ENCODE measurements around the gene TMEM106B.

Gene TMEM106B

GRCh38 chr7:12228024-12228423, 16.9 kb downstream of the TMEM106B start:
- DNase-seq, result no peak

- DNase-seq, result no peak
Observed at GRCh38 chr7:12229046-12229445, 18.0 kb downstream of the TMEM106B start.

GRCh38 chr7:12231097-12231496, 20.0 kb downstream of the TMEM106B start:
- no peak for DNase-seq

- DNase-seq, result no peak
Observed at GRCh38 chr7:12233175-12233574, 22.1 kb downstream of the TMEM106B start.

- DNase-seq, result no peak
Observed at GRCh38 chr7:12234334-12234865, 23.3 kb downstream of the TMEM106B start.

GRCh38 chr7:12235970-12236369, 24.9 kb downstream of the TMEM106B start:
- DNase-seq, result no peak

- DNase-seq, result no peak
Observed at GRCh38 chr7:12237007-12237406, 25.9 kb downstream of the TMEM106B start.

GRCh38 chr7:12239806-12240205, 28.7 kb downstream of the TMEM106B start:
- DNase-seq, result no peak

- peak; percentile 51 to 66 for DNase-seq
Observed at GRCh38 chr7:12244129-12244528, 33.0 kb downstream of the TMEM106B start.

GRCh38 chr7:12244694-12245093, 33.6 kb downstream of the TMEM106B start:
- no peak for DNase-seq

GRCh38 chr7:12249706-12250105, 38.6 kb downstream of the TMEM106B start:
- DNase-seq, result peak; percentile 13 to 22

- no peak for DNase-seq
Observed at GRCh38 chr7:12250232-12250631, 39.1 kb downstream of the TMEM106B start.

- DNase-seq, result no peak
Observed at GRCh38 chr7:12256090-12256489, 45.0 kb downstream of the TMEM106B start.

- no peak for DNase-seq
Observed at GRCh38 chr7:12257582-12257981, 46.5 kb downstream of the TMEM106B start.

- DNase-seq, result no peak
Observed at GRCh38 chr7:12258074-12258473, 47.0 kb downstream of the TMEM106B start.

- DNase-seq, result no peak
Observed at GRCh38 chr7:12267542-12267941, 56.4 kb downstream of the TMEM106B start.

- DNase-seq, result no peak
Observed at GRCh38 chr7:12269100-12269895, 58.2 kb downstream of the TMEM106B start.

GRCh38 chr7:12281038-12281437, 69.9 kb downstream of the TMEM106B start:
- no peak for DNase-seq

- DNase-seq, result no peak
Observed at GRCh38 chr7:12287901-12288300, 76.8 kb downstream of the TMEM106B start.

- DNase-seq, result no peak
Observed at GRCh38 chr7:12289996-12290395, 78.9 kb downstream of the TMEM106B start.

- DNase-seq, result no peak
Observed at GRCh38 chr7:12290761-12291160, 79.7 kb downstream of the TMEM106B start.

GRCh38 chr7:12291870-12292269, 80.8 kb downstream of the TMEM106B start:
- DNase-seq, result no peak

Measured in SHP77 (cell line).